Tibial nerve (tissue), 3 donors: ENCODE data around the gene TTC28.

Source experiments
- POLR2A ChIP-seq, 2 donors: fragments of 450-650 bp; IDR thresholded peaks; one replicate each; pipeline ENCODE4 v1.6.1; 2017; ENCODE audit warnings: antibody characterized with exemption in 2 of 2, mild to moderate bottlenecking in 2 of 2, moderate library complexity in 2 of 2
- TF ChIP-seq, protein P1 (sequence below), 5 experiments: fragments of 200-600 bp in 3 of 5; fragments of 450-650 bp in 2 of 5; sonication (generic) in 3 of 5; IDR thresholded peaks; one replicate each; pipeline ENCODE4 v1.5.1; 2016 to 2019; ENCODE audit warnings: antibody characterized with exemption in 5 of 5, mild to moderate bottlenecking in 3 of 5, moderate library complexity in 2 of 5

DNA sequence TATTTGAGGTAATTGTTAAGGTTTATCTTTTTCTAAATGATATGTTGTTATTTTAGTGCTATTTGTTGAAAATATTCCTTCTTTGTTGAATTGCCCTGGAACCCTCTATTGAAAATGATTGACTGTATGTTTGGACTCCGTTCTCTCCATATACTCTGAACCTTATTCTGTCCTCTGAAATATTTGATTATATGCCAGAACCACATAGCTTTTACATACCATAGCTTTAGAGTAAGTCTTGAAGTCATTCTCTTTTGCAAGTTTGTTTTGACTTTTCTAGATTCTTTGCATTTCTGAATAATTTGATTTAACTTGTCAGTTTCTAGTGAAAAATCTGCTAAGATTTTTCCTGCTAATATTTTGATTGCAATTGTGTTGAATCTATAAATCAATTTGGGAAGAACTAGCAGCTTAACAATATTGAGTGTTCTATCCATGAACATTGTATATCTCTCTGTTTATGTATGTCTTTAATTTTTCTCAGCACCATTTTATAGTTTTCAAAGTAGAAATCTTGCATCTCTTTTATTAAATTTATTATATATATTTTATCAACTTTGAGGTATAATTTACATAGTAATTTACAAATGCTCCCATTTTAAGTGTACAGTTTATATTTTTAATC, 708.9 kb downstream of the TTC28 start:
- TF ChIP-seq, protein P1, sequence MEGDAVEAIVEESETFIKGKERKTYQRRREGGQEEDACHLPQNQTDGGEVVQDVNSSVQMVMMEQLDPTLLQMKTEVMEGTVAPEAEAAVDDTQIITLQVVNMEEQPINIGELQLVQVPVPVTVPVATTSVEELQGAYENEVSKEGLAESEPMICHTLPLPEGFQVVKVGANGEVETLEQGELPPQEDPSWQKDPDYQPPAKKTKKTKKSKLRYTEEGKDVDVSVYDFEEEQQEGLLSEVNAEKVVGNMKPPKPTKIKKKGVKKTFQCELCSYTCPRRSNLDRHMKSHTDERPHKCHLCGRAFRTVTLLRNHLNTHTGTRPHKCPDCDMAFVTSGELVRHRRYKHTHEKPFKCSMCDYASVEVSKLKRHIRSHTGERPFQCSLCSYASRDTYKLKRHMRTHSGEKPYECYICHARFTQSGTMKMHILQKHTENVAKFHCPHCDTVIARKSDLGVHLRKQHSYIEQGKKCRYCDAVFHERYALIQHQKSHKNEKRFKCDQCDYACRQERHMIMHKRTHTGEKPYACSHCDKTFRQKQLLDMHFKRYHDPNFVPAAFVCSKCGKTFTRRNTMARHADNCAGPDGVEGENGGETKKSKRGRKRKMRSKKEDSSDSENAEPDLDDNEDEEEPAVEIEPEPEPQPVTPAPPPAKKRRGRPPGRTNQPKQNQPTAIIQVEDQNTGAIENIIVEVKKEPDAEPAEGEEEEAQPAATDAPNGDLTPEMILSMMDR (IDR thresholded peaks at IDR 0.05): no peak
- no peak for TF ChIP-seq POLR2A (IDR thresholded peaks at IDR 0.05)
